Parathyroid adenoma (tissue), 2 donors: ENCODE data around the gene ZBTB20.

Experiments
- H2AFZ ChIP-seq: fragments of 300-600 bp; sonication (generic); one replicate; pipeline ENCODE4 v1.7.0; 2017; ENCODE audit warnings: antibody characterized with exemption, mild to moderate bottlenecking
- H3K27ac ChIP-seq: fragments of 300-600 bp; sonication (generic); one replicate; pipeline ENCODE4 v1.7.0; 2017
- H3K27me3 ChIP-seq: fragments of 300-600 bp; sonication (generic); one replicate; pipeline ENCODE4 v1.7.0; 2017; ENCODE audit warnings: low read length; ENCODE audit not compliant: control insufficient read depth, insufficient read depth
- H3K36me3 ChIP-seq: fragments of 300-600 bp; sonication (generic); one replicate; pipeline ENCODE4 v1.7.0; 2017; ENCODE audit warnings: low read length; ENCODE audit not compliant: control insufficient read depth, insufficient read depth
- H3K4me1 ChIP-seq: fragments of 300-600 bp; sonication (generic); one replicate; pipeline ENCODE4 v1.7.0; 2017; ENCODE audit warnings: control low read depth
- H3K4me2 ChIP-seq: fragments of 300-600 bp; sonication (generic); one replicate; pipeline ENCODE4 v1.7.0; 2017; ENCODE audit warnings: low read length
- H3K4me3 ChIP-seq: fragments of 300-600 bp; sonication (generic); one replicate; pipeline ENCODE4 v1.7.0; 2017; ENCODE audit warnings: low read depth, low read length
- H3K79me2 ChIP-seq: fragments of 300-600 bp; sonication (generic); one replicate; pipeline ENCODE4 v1.7.0; 2017; ENCODE audit warnings: control low read depth
- H3K9ac ChIP-seq: fragments of 300-600 bp; sonication (generic); one replicate; pipeline ENCODE4 v1.7.0; 2017; ENCODE audit warnings: mild to moderate bottlenecking
- H3K9me3 ChIP-seq: fragments of 300-600 bp; sonication (generic); one replicate; pipeline ENCODE4 v1.7.0; 2017; ENCODE audit warnings: low read length; ENCODE audit not compliant: control insufficient read depth
- TF ChIP-seq, protein P1 (sequence below): fragments of 300-600 bp; sonication (generic); IDR thresholded peaks from one replicate; pipeline ENCODE4 v1.7.0; 2017; ENCODE audit warnings: antibody characterized with exemption, mild to moderate bottlenecking
- donor health status: primary hyperparathyroidism.

Gene ZBTB20

DNA sequence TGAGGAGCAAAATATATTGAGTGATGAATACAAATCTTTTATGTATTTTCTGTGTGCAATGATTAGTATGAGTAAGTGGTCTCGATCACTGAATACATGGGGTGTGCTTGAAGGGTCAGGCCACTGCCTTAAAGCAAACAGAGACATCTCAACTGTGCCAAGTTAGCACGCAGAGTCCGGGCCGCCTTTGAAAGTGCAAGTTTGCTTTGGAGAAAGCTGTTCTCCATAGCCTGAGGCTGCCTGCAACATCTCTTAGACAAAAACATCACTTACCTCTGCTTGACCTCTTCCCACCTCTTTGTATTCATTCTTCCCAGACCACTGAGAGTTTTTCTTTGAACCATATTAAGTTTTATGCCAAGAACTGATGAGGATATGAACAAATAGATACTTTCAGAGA is 267.0 kb downstream of the ZBTB20 start:
- Histone ChIP-seq H3K9ac (no peak overlapping the region), H3K4me1 (peaks cover 8% of the 10 kb centered on the region), H3K4me2 (no peak overlapping the region), H2AFZ (no peak overlapping the region), H3K27me3 (no peaks in the 10 kb centered on the region), H3K27ac (no peak overlapping the region), H3K79me2 (no peaks in the 10 kb centered on the region), H3K36me3 (no peaks in the 10 kb centered on the region), H3K4me3 (no peak overlapping the region), H3K9me3 (no peaks in the 10 kb centered on the region)
- TF ChIP-seq, protein P1, sequence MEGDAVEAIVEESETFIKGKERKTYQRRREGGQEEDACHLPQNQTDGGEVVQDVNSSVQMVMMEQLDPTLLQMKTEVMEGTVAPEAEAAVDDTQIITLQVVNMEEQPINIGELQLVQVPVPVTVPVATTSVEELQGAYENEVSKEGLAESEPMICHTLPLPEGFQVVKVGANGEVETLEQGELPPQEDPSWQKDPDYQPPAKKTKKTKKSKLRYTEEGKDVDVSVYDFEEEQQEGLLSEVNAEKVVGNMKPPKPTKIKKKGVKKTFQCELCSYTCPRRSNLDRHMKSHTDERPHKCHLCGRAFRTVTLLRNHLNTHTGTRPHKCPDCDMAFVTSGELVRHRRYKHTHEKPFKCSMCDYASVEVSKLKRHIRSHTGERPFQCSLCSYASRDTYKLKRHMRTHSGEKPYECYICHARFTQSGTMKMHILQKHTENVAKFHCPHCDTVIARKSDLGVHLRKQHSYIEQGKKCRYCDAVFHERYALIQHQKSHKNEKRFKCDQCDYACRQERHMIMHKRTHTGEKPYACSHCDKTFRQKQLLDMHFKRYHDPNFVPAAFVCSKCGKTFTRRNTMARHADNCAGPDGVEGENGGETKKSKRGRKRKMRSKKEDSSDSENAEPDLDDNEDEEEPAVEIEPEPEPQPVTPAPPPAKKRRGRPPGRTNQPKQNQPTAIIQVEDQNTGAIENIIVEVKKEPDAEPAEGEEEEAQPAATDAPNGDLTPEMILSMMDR = no peak

DNA sequence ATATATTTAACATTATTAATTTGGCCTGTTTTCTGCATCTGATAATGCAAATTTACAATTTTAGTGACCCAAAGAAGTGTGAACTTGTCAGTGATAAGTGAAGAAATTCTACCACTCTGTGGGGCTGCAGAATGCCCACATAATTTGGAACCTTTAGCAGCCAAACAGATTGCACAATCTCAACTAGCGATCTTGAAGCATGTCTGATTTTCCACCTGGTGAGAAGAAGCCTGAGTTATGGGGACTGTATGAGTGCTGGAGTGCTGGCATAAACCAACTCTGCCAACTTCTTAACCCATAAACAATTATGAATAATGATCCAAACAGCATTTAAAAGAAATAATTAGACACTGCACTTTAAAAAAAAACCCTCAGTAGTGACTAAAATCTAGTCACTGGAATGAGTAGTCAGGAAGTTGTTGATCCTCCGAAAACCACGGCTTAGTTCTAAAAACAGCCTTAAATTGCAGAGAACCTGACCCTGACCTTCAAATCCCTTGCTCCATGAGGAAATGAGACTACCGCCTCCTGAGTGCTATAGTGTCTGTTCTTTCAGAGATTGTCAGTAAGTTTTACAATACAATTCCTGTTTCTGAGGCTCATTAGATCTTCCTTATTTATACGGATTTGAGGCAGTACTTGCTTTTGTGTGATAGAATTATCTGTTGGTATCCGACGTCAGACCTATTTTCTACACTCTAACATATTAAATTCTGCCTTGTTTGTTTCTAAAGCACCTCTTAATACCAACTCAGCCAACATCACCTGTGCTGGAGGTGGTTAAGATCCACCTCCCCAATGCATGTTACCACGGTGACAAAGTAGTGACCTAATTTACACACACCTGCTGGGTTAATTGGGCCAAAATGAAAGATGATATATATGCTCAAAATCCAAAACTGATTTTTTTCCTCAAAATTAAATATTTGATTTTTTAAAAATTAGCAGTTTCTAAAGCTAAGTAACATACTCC is 267.7 kb downstream of the ZBTB20 start:
- Histone ChIP-seq H3K4me1 (peaks cover 8% of the 10 kb centered on the region), H3K4me3 (no peak overlapping the region), H3K36me3 (no peaks in the 10 kb centered on the region), H3K79me2 (no peaks in the 10 kb centered on the region), H2AFZ (no peak overlapping the region), H3K27me3 (no peaks in the 10 kb centered on the region), H3K9me3 (no peaks in the 10 kb centered on the region), H3K9ac (no peak overlapping the region), H3K4me2 (no peak overlapping the region), H3K27ac (no peak overlapping the region)
- TF ChIP-seq, protein P1 = no peak

DNA sequence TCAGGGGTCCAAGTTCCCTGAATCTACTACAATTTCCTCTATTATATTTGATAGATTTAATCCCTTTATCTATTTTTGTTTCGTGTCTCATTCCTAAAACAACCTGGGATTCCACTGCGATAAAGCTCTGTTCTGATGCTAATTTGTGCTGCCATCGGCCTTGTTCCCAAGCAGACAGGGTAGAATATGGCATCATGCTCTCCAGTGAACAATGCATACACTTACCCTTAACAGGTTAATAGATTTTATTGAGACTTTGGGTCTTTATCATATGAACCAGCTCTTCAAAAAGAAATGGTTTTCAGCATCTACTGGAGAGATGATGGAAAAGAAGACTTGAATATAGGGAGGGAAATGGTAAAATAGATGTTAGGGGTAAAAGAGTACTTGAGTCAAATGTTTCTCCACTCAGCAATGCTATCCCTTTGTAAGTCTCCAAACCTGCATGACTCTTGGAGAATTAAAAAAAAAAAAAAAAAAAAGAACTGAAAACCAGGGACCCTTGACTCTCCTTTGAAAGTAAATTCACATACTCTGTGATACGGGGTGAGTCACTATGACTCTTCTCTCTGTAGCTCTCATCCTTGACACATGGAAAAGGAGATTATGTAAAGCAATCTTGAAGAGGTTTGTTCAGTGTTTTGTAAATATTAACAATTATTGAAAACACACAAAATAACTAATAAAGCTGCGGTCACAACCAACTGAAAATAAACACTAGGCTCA is 268.8 kb downstream of the ZBTB20 start:
- no peaks in the 10 kb centered on the region for H3K27me3 ChIP-seq
- H3K4me2 ChIP-seq = no peak overlapping the region
- H3K79me2 ChIP-seq = no peaks in the 10 kb centered on the region
- no peak overlapping the region for H3K4me3 ChIP-seq
- TF ChIP-seq, protein P1 = no peak
- H3K4me1 ChIP-seq = peaks cover 8% of the 10 kb centered on the region
- H3K27ac ChIP-seq = no peak overlapping the region
- no peak overlapping the region for H3K9ac ChIP-seq
- no peaks in the 10 kb centered on the region for H3K9me3 ChIP-seq
- no peak overlapping the region for H2AFZ ChIP-seq
- no peaks in the 10 kb centered on the region for H3K36me3 ChIP-seq

DNA sequence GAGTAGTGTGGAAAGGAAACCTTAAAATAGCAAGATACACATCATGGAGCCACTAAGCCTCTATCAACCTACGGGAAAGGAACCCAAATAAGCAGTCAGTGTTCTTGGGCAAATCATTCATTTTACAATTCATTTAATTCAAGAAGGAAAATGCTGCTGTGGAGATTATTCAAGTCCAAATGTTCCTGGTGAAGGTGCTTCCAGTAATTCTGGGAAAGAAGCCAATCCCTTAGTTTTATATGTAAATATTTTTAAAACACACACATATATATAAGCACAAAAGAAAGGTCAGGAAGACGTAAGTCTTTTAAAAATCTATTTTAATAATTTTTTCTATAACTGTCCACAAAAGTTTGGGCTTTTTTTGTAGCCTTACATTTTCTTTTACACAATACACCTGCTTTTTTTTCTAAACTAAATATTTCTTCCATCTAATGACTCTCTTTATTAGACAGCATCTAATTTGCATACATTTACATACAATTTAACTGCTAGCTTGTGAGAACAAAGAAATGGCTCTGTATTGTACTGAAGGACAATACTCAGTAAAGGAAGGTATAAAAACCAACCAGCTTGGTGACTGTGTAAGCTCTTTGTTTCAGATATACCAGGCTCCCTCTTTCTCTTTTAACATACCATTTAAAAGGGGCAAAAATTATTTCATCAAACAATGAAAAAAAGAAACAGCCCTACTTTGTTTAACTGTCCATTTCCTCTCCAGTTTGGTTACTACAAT is 269.5 kb downstream of the ZBTB20 start:
- TF ChIP-seq, protein P1 = no peak
- Histone ChIP-seq H3K9me3 (no peaks in the 10 kb centered on the region), H2AFZ (no peak overlapping the region), H3K27me3 (no peaks in the 10 kb centered on the region), H3K27ac (no peak overlapping the region), H3K36me3 (no peaks in the 10 kb centered on the region), H3K4me2 (no peak overlapping the region), H3K79me2 (no peaks in the 10 kb centered on the region), H3K9ac (no peak overlapping the region), H3K4me3 (no peak overlapping the region), H3K4me1 (peaks cover 8% of the 10 kb centered on the region)
